GM12878 (cell line): ENCODE data around the gene ACTR5. TPM values are rescaled to one million over a fixed set of nuclear protein-coding genes. Genes with fewer than 3 reads are reported as not detected.

Source experiments
- ATAC-seq: fragments of 200-7000 bp; cut with Tn5 transposase; 3 replicates; pipeline ENCODE4 v1.9.1; 2020; ENCODE audit warnings: mild to moderate bottlenecking, moderate library complexity
- BruUV-seq: library from RNA; stranded (reverse); fragments of 400-500 nt; replicated peaks from 2 replicates; lab custom pipeline; 2021; lab: Mats Ljungman, UMichigan
- CTCF ChIA-PET: fragments of 300-600 bp; sonication (Branson Sonifier 250); formaldehyde crosslinking; extraction: SDS; loops from one replicate; lab custom pipeline; 2021; ENCODE audit warnings: inconsistent platforms; lab: Yijun Ruan, JAX
- POLR2A ChIA-PET: fragments of 350-600 bp; formaldehyde crosslinking; extraction: SDS; loops from one replicate; lab custom pipeline; 2021; ENCODE audit warnings: inconsistent platforms; lab: Charles Lee
- RAD21 ChIA-PET: fragments of 300-600 bp; sonication (Branson Sonifier 250); formaldehyde crosslinking; loops from one replicate; lab custom pipeline; 2023; ENCODE audit warnings: antibody characterized with exemption; ENCODE audit not compliant: unreplicated experiment; lab: Charles Lee
- SMC1A ChIA-PET: fragments of 300-600 bp; sonication (Branson Sonifier 250); formaldehyde crosslinking; loops from one replicate; lab custom pipeline; 2023; ENCODE audit not compliant: unreplicated experiment, uncharacterized antibody; lab: Charles Lee
- DNase-seq: peaks from one replicate; pipeline ENCODE4 v3.0.0-alpha.2; 2011; ENCODE audit warnings: low read depth, low spot score
- FAIRE-seq: peaks from 3 replicates; lab custom pipeline; 2011; peaks lifted over from hg19 to GRCh38; lab: Jason Lieb, UNC
- H2AFZ ChIP-seq: 2 replicates; pipeline ENCODE4 v1.6.0; 2011; ENCODE audit warnings: low read depth, low read length, control low read depth; ENCODE audit not compliant: control insufficient read depth
- H3K27ac ChIP-seq: 2 replicates; pipeline ENCODE4 v1.5.1; 2011; ENCODE audit warnings: control low read depth; ENCODE audit not compliant: control insufficient read depth, insufficient read depth
- H3K27me3 ChIP-seq, 2 experiments: replicated peaks in 1 of 2; 2 replicates each; pipeline versions ENCODE4 v1.6.0 to v1.6.1; 2011; ENCODE audit warnings: low read length in 1 of 2; ENCODE audit not compliant: control insufficient read depth in 2 of 2, insufficient read depth in 2 of 2
- H3K36me3 ChIP-seq, 2 experiments: 2 replicates each; pipeline ENCODE4 v1.5.1; 2011; ENCODE audit warnings: low read length in 1 of 2; ENCODE audit not compliant: control insufficient read depth in 2 of 2, insufficient read depth in 2 of 2
- H3K4me1 ChIP-seq: 2 replicates; pipeline ENCODE4 v1.6.1; 2011; ENCODE audit warnings: mild to moderate bottlenecking, low read length, moderate library complexity, mixed read lengths; ENCODE audit not compliant: control insufficient read depth, insufficient read depth
- H3K4me2 ChIP-seq: 2 replicates; pipeline ENCODE4 v1.6.0; 2011; ENCODE audit warnings: control low read depth; ENCODE audit not compliant: control insufficient read depth, insufficient read depth
- H3K4me3 ChIP-seq: fragments of 200-600 bp; sonication (generic); 2 replicates; pipeline ENCODE4 v1.5.1; 2016
- H3K79me2 ChIP-seq: 2 replicates; pipeline ENCODE4 v1.6.0; 2011; ENCODE audit warnings: low read length; ENCODE audit not compliant: control insufficient read depth, insufficient read depth
- H3K9ac ChIP-seq: 2 replicates; pipeline ENCODE4 v1.8.0; 2011; ENCODE audit warnings: low read length, control low read depth, mixed read lengths; ENCODE audit not compliant: control insufficient read depth, insufficient read depth
- H3K9me3 ChIP-seq: replicated peaks from 3 replicates; pipeline ENCODE4 v1.5.1; 2011; ENCODE audit warnings: mild to moderate bottlenecking, low read length; ENCODE audit not compliant: control insufficient read depth, insufficient read depth
- H4K20me1 ChIP-seq: 2 replicates; pipeline ENCODE4 v1.6.0; 2011; ENCODE audit not compliant: control insufficient read depth, insufficient read depth
- BCL11A ChIP-seq: IDR thresholded peaks from 2 replicates; pipeline ENCODE4 v1.6.1; 2011; ENCODE audit warnings: low read depth, low read length
- CBFB ChIP-seq: IDR thresholded peaks from 2 replicates; pipeline ENCODE4 v1.6.1; 2016; ENCODE audit warnings: antibody characterized with exemption, low read depth
- CBX5 ChIP-seq: sonication (generic); IDR thresholded peaks from 2 replicates; pipeline ENCODE4 v1.6.1; 2016; ENCODE audit warnings: low read depth, moderate library complexity, mild to moderate bottlenecking, inconsistent platforms
- GABPA ChIP-seq: IDR thresholded peaks from 2 replicates; pipeline ENCODE4 v1.6.1; 2014; ENCODE audit warnings: antibody characterized with exemption, low read depth, mild to moderate bottlenecking, inconsistent platforms
- MTA3 ChIP-seq: IDR thresholded peaks from 2 replicates; pipeline ENCODE4 v1.6.1; 2012; ENCODE audit warnings: low read length, inconsistent platforms, borderline replicate concordance
- POLR2AphosphoS2 ChIP-seq: IDR thresholded peaks from 2 replicates; pipeline ENCODE4 v1.6.1; 2011; ENCODE audit warnings: low read depth, mild to moderate bottlenecking, low read length, improper control_type of control experiment, moderate library complexity
- SREBF2 ChIP-seq: IDR thresholded peaks from 2 replicates; pipeline ENCODE4 v1.6.1; 2012; ENCODE audit warnings: mild to moderate bottlenecking, low read length
- ZNF622 ChIP-seq: fragments of 450-650 bp; IDR thresholded peaks from 2 replicates; pipeline ENCODE4 v1.6.1; 2017; ENCODE audit warnings: mild to moderate bottlenecking, inconsistent platforms
- WGBS: methylation state at CpG from one replicate; pipeline ENCODE4 v1.1.6; 2016; ENCODE audit warnings: low lambda C conversion rate; ENCODE audit not compliant: insufficient replicate concordance, insufficient coverage; ENCODE audit errors: missing lambda C conversion rate; 5-methylcytosine and 5-hydroxymethylcytosine counted together
- in situ Hi-C: fragments of 300-500 bp; cut with MboI; formaldehyde crosslinking; loops from 9 replicates; pipeline ENCODE4 v1.14.3; 2018; ENCODE audit warnings: mixed read lengths
- intact Hi-C: fragments of 100-400 bp; cut with micrococcal nuclease; formaldehyde crosslinking; loops from one replicate; pipeline ENCODE4 v1.14.2; 2022; ENCODE audit not compliant: unreplicated experiment
- polyA plus RNA-seq, 11 experiments: library from polyadenylated mRNA; depleted of rRNA in 4 of 11; unstranded in 6 of 11; stranded (reverse) in 5 of 11; fragments of >200 nt; fragmentation: Nextera tagmentation in 4 of 11; fragmentation: Illumina TruSeq in 1 of 11; extraction: Ambion mirVana in 4 of 11; extraction: Trizol in 1 of 11; gene quantifications; 1 replicate in 1 of 11; 2 replicates in 10 of 11; pipeline versions ENCODE4 v1.2.1 to v1.2.3, GENCODE V29; 2011 to 2016; ENCODE audit warnings: inconsistent platforms in 2 of 11, missing spikeins in 2 of 11, low read depth in 1 of 11
- total RNA-seq, 4 experiments: library from RNA; depleted of rRNA in 3 of 4; stranded (reverse); fragments of >200 nt in 3 of 4; fragmentation: Illumina TruSeq in 1 of 4; extraction: Trizol in 1 of 4; gene quantifications; 2 replicates each; pipeline versions ENCODE4 v1.2.1 to v1.2.3, GENCODE V29; 2013 to 2021
- TF ChIP-seq, protein P1 (sequence below): fragments of 450-650 bp; IDR thresholded peaks from 2 replicates; pipeline ENCODE4 v1.6.1; 2017; ENCODE audit warnings: mild to moderate bottlenecking, moderate library complexity

The ACTR5 gene
- total and polyA plus RNA-seq, 10 of the 15 experiments (the other 5 are each of a cell fraction or from before 2014, with no cell fraction given): 0.52 to 14.7 (median 8.8) TPM

DNA sequence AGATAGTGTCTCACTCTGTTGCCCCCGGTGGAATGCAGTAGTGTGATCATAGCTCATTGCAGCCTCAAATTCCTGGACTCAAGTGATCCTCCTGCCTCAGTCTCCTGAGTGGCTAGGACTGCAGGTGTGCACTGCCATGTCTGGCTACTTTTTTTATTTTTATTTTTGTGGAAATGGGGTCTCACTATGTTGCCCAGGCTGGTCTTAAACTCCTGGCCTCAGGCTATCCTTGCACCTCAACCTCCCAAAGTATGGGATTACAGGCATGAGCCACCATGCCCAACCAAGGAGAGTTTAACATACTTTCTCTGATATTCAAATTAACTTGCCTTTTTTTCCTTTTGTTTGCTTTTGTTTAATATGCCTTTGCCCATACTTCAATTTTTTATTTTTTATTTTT, 10.4 kb upstream of the ACTR5 start:
- POLR2A ChIA-PET: no interaction called here
- TF ChIP-seq, protein P1, sequence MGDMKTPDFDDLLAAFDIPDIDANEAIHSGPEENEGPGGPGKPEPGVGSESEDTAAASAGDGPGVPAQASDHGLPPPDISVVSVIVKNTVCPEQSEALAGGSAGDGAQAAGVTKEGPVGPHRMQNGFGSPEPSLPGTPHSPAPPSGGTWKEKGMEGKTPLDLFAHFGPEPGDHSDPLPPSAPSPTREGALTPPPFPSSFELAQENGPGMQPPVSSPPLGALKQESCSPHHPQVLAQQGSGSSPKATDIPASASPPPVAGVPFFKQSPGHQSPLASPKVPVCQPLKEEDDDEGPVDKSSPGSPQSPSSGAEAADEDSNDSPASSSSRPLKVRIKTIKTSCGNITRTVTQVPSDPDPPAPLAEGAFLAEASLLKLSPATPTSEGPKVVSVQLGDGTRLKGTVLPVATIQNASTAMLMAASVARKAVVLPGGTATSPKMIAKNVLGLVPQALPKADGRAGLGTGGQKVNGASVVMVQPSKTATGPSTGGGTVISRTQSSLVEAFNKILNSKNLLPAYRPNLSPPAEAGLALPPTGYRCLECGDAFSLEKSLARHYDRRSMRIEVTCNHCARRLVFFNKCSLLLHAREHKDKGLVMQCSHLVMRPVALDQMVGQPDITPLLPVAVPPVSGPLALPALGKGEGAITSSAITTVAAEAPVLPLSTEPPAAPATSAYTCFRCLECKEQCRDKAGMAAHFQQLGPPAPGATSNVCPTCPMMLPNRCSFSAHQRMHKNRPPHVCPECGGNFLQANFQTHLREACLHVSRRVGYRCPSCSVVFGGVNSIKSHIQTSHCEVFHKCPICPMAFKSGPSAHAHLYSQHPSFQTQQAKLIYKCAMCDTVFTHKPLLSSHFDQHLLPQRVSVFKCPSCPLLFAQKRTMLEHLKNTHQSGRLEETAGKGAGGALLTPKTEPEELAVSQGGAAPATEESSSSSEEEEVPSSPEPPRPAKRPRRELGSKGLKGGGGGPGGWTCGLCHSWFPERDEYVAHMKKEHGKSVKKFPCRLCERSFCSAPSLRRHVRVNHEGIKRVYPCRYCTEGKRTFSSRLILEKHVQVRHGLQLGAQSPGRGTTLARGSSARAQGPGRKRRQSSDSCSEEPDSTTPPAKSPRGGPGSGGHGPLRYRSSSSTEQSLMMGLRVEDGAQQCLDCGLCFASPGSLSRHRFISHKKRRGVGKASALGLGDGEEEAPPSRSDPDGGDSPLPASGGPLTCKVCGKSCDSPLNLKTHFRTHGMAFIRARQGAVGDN: no peak
- TF ChIP-seq CBFB: no peak
- no peak for TF ChIP-seq MTA3
- no peak for TF ChIP-seq GABPA
- TF ChIP-seq POLR2AphosphoS2: no peak
- no peak for TF ChIP-seq BCL11A
- TF ChIP-seq CBX5: no peak
- TF ChIP-seq ZNF622: no peak
- TF ChIP-seq SREBF2: no peak
- Histone ChIP-seq H3K79me2 (no peaks in the 10 kb centered on the region), H3K27ac (no peak overlapping the region), H3K4me1 (no peaks in the 10 kb centered on the region), H3K9ac (no peak overlapping the region), H3K27me3 (peaks cover 3 to 6% of the 10 kb centered on the region in 2 experiments), H3K4me3 (no peak overlapping the region), H3K9me3 (no peaks in the 10 kb centered on the region), H2AFZ (no peak overlapping the region), H3K36me3 (no peaks in the 10 kb centered on the region), H4K20me1 (no peaks in the 10 kb centered on the region), H3K4me2 (no peak overlapping the region)
- 44% methylated on average over 1 of the region's 1 CpG for WGBS
- CTCF ChIA-PET: interaction anchor here (1.4 kb wide), 1 partner anchor 13 kb away, joined by 3 read pairs; no protein-coding TSS in a partner anchor
- SMC1A ChIA-PET: no interaction called here
- ATAC-seq (no peak), DNase-seq (no peak), FAIRE-seq (no peak)
- in situ Hi-C loops: no loop called here
- intact Hi-C loops: no loop called here
- no TSS peak for BruUV-seq
- RAD21 ChIA-PET: no interaction called here
